HG03558 (cell line): ENCODE data around the gene CDH4.

Experiments used
- ATAC-seq: cut with Tn5 transposase; IDR thresholded peaks from one replicate; pipeline ENCODE4 v1.9.1; 2021; ENCODE audit warnings: moderate number of reproducible peaks; ENCODE audit not compliant: unreplicated experiment; ENCODE audit errors: extremely low read depth

Gene CDH4

DNA sequence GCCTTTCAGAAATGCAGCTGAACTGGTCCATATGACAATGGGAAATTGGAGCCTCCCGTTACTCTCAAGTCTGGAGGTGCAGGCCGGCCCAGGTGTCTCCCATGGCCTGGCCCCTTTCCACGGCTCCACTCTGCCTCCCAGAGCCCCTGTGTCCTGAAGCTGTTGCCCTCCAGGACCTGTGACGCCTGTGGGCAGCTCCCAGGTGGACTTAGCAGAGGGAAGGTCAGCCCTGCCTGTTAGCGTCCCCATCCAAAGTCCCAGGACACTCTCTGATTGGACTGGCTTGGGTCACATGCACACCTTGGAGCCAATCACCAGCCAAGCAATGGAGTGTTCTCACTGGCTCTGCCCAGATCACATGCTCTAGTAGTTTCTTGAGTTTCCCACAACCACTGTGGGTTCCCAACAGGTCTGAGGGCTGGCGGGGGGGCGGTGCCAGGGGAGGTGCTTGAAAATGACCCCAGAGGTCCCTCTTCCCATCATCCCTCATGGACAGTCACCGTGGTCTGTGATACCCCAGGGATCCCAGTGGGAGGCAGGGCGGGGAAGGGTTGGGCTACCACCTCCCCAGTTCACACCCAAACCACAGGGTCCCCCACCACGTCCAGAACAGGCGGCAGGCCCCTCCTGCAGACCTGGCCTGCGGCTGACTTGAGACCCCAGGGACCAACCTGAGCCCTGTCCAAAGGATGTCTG is 678.1 kb downstream of the CDH4 start:
- no peak for ATAC-seq

DNA sequence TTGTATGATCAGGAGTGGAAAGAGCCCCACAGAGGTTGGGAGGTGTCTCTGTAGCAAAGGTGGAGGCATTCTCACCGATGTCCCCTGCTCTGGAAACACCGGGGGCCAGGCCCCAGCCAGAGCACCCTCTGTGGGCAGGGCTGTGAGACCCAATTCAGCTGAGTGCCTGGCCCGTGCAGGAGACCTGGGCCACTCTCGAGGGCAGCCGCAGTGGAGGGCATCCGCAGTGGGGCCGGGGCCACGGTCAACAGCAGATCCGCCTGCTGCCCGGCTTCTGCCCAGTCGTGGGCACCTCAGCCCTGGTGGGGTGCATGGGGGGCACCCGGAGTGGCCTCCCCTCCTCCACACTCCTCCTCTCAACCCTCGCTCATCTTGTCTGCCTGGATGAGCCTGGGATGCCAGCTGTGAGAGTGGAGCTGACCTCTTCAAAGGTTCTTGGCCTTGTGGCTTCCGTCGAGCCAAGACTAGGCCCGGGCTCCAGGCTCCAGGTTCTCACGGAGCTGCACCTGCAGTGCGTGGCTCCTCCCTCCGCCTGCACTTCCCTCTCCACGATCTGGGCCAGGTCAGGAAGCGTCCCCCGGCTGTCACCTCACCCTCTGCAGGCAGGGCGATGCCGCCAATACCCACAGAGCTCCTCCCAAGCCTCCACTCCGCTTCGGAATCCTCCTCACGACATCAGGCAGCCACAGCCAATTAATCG is 678.9 kb downstream of the CDH4 start:
- no peak for ATAC-seq

- ATAC-seq, result no peak
Observed at GRCh38 chr20:61931476-61932198, 679.6 kb downstream of the CDH4 start.

- no peak for ATAC-seq
Observed at GRCh38 chr20:61932199-61932592, 680.1 kb downstream of the CDH4 start.

- no peak for ATAC-seq
Observed at GRCh38 chr20:61932711-61933480, 680.8 kb downstream of the CDH4 start.

GRCh38 chr20:61933481-61933950 is 681.5 kb downstream of the CDH4 start:
- ATAC-seq, result no peak

- ATAC-seq, result no peak
Observed at GRCh38 chr20:61933951-61934715, 682.1 kb downstream of the CDH4 start.

DNA sequence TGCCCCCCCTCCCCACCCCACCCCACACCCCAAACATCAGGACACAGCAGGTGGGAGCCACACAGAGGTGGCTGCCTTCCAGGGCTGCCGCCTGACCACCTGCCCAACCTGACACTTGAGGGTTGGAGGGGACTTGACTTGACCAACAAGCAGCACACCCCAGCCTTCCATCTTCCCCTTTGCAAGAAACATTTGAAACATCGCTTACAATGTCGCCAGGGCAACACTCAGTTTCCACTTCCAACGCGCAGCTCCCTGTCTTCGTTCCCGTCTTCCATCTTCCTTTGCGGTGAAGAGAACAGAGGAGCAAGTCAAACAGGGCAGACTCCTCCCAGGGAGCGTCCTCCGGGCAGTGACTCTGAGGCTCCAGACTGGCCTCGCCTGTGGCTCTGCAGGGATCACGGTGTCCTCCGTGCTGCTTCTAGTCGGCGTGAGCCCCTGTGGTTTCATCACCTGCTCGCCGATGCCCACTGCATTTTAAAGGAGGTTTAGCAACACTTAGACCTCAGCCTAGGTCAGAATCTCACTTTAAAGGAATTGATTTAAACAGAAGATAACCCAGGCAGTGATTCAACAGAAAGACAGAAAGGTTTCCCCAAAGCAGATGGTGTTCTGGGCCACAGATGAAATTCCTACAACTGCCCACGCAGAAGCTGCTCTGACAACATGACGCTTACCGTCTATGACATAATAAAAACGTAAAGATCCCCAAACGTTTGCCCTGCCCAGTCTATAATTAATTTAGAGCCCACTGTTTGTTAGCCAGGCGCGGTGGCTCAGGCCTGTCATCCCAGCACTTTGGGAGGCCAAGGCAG is 682.9 kb downstream of the CDH4 start:
- no peak for ATAC-seq

- ATAC-seq, result no peak
Observed at GRCh38 chr20:61935926-61936700, 684.1 kb downstream of the CDH4 start.

- ATAC-seq, result no peak
Observed at GRCh38 chr20:61936701-61937131, 684.7 kb downstream of the CDH4 start.

DNA sequence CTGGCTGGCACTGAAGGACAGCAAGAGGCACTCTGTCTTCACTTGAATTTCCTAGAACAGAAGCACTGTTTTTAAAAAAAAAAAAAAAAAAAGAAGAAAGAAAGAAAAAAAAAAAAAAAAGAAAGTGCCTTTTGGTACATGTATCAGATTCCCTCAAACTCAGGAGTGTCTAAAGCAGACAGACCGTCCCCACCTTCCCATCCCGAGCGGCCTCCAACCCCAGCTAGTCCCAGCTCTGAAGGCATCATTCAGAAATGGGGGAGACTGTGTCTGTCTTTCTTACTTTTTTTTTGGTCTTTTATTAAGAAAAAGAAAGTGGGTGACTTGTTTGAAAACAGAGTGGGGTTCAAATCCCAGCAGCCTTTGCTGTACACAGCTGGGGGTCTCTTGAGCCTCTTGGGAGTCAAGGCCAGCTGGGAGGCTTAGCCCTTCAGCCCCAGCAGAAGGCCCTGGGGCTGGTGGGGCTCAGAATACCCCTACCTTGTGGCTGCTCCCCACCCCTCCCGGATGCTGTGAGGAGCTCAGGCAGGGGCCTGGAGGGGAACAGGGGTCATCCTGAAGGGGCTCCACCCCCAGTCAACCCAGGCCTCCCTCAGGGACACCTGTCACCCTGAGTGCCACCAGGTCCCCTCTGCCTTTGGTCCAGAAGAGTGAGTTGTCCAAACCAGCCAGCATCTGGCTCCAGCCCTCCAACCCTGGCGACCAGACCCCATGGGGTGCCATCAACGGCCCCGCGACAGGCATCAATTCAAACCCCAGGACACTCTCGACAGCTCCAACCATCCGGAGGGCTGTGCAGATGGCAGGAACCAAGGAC is 685.3 kb downstream of the CDH4 start:
- no peak for ATAC-seq

- no peak for ATAC-seq
Observed at GRCh38 chr20:61937963-61938838, 686.1 kb downstream of the CDH4 start.

- no peak for ATAC-seq
Observed at GRCh38 chr20:61938839-61939690, 687.0 kb downstream of the CDH4 start.

- no peak for ATAC-seq
Observed at GRCh38 chr20:61939691-61940360, 687.8 kb downstream of the CDH4 start.

- no peak for ATAC-seq
Observed at GRCh38 chr20:61940491-61940890, 688.4 kb downstream of the CDH4 start.
